HepG2 (cell line): ENCODE data around the gene RPS14. TPM values are rescaled to one million over a fixed set of nuclear protein-coding genes. Genes with fewer than 3 reads are reported as not detected.

Experiments used
- ATF1 ChIP-seq: IDR thresholded peaks from 2 replicates; pipeline ENCODE4 v1.6.1; 2016; ENCODE audit warnings: mild to moderate bottlenecking, control low read depth
- CBX5 ChIP-seq: sonication (generic); formaldehyde crosslinking; IDR thresholded peaks from 2 replicates; pipeline ENCODE4 v1.4.0; 2020; ENCODE audit warnings: missing genetic modification reagents, borderline replicate concordance
- DNMT1 ChIP-seq: sonication (generic); formaldehyde crosslinking; IDR thresholded peaks from 2 replicates; pipeline ENCODE4 v1.5.1; 2020; ENCODE audit warnings: mild to moderate bottlenecking, missing genetic modification reagents
- HDAC2 ChIP-seq: sonication (generic); formaldehyde crosslinking; IDR thresholded peaks from 2 replicates; pipeline ENCODE4 v1.4.0; 2020; ENCODE audit warnings: missing genetic modification reagents
- KDM1A ChIP-seq: IDR thresholded peaks from 2 replicates; pipeline ENCODE4 v1.6.1; 2016; ENCODE audit warnings: missing compliant biosample characterization
- NFE2 ChIP-seq: sonication (generic); formaldehyde crosslinking; IDR thresholded peaks from 2 replicates; pipeline ENCODE4 v1.4.0; 2020; ENCODE audit warnings: missing genetic modification reagents
- NFKB2 ChIP-seq: sonication (generic); formaldehyde crosslinking; IDR thresholded peaks from 2 replicates; pipeline ENCODE4 v1.4.0; 2020; ENCODE audit warnings: missing genetic modification reagents, borderline replicate concordance
- NFYC ChIP-seq: IDR thresholded peaks from 2 replicates; pipeline ENCODE4 v1.6.1; 2016; ENCODE audit warnings: missing genetic modification reagents, missing compliant biosample characterization
- NRL ChIP-seq: sonication (generic); formaldehyde crosslinking; IDR thresholded peaks from 2 replicates; pipeline ENCODE4 v1.5.0; 2020; ENCODE audit warnings: missing genetic modification reagents, mild to moderate bottlenecking, moderate library complexity, borderline replicate concordance
- RBAK ChIP-seq: sonication (generic); formaldehyde crosslinking; IDR thresholded peaks from 2 replicates; pipeline ENCODE4 v1.5.1; 2020; ENCODE audit warnings: mild to moderate bottlenecking, missing genetic modification reagents
- SMAD3 ChIP-seq: sonication (generic); formaldehyde crosslinking; IDR thresholded peaks from 2 replicates; pipeline ENCODE4 v1.4.0; 2020; ENCODE audit warnings: missing genetic modification reagents
- SOX5 ChIP-seq: IDR thresholded peaks from 2 replicates; pipeline ENCODE4 v1.6.1; 2016; ENCODE audit warnings: borderline replicate concordance
- ZKSCAN1 ChIP-seq: fragments of 150-350 bp; IDR thresholded peaks from 2 replicates; pipeline ENCODE4 v1.6.1; 2014; ENCODE audit warnings: low read length
- ZNF136 ChIP-seq: sonication (generic); formaldehyde crosslinking; IDR thresholded peaks from 2 replicates; pipeline ENCODE4 v1.8.1; 2022; ENCODE audit warnings: low read depth, mild to moderate bottlenecking, moderate library complexity, missing genetic modification reagents
- ZNF510 ChIP-seq: sonication (generic); formaldehyde crosslinking; IDR thresholded peaks from 2 replicates; pipeline ENCODE4 v1.4.0; 2020; ENCODE audit warnings: low read depth, mild to moderate bottlenecking, missing genetic modification reagents
- ZNF619 ChIP-seq: sonication (generic); formaldehyde crosslinking; IDR thresholded peaks from 2 replicates; pipeline ENCODE4 v1.4.0; 2020; ENCODE audit warnings: mild to moderate bottlenecking, missing genetic modification reagents
- polyA plus RNA-seq, 8 experiments: library from polyadenylated mRNA; depleted of rRNA in 3 of 8; stranded (reverse) in 7 of 8; unstranded in 1 of 8; fragments of >200 nt; fragmentation: Illumina TruSeq in 4 of 8; extraction: Trizol in 4 of 8; gene quantifications; 2 replicates each; pipeline versions ENCODE4 v1.2.1 to v1.2.3, GENCODE V29; 2011 to 2016; ENCODE audit warnings: low read depth in 4 of 8, missing spikeins in 1 of 8, mixed read lengths in 1 of 8; ENCODE audit not compliant: insufficient read depth in 1 of 8
- total RNA-seq, 5 experiments: library from RNA; depleted of rRNA; stranded (reverse); fragments of >200 nt; fragmentation: Illumina TruSeq; extraction: Trizol; gene quantifications; 2 replicates each; pipeline ENCODE4 v1.2.3, GENCODE V29; 2016; ENCODE audit warnings: low read depth in 1 of 5
- TF ChIP-seq, protein P1 (sequence below): sonication (generic); formaldehyde crosslinking; IDR thresholded peaks from 2 replicates; pipeline ENCODE4 v1.9.0; 2022; ENCODE audit warnings: low read depth, missing genetic modification reagents
- TF ChIP-seq, protein P2 (sequence below): sonication (generic); formaldehyde crosslinking; IDR thresholded peaks from 2 replicates; pipeline ENCODE4 v1.5.1; 2020; ENCODE audit warnings: mild to moderate bottlenecking, missing genetic modification reagents
- TF ChIP-seq, protein P3 (sequence below): sonication (generic); formaldehyde crosslinking; IDR thresholded peaks from 2 replicates; pipeline ENCODE4 v1.4.0; 2020; ENCODE audit warnings: mild to moderate bottlenecking, missing genetic modification reagents
- TF ChIP-seq, protein P4 (sequence below): sonication (generic); formaldehyde crosslinking; IDR thresholded peaks from 2 replicates; pipeline ENCODE4 v1.5.1; 2020; ENCODE audit warnings: mild to moderate bottlenecking, missing genetic modification reagents, moderate library complexity

RPS14 gene
- total and polyA plus RNA-seq, 2 of the 13 experiments (the other 11 are each of a cell fraction or from before 2014, with no cell fraction given) = 2,116 to 3,295 TPM

DNA sequence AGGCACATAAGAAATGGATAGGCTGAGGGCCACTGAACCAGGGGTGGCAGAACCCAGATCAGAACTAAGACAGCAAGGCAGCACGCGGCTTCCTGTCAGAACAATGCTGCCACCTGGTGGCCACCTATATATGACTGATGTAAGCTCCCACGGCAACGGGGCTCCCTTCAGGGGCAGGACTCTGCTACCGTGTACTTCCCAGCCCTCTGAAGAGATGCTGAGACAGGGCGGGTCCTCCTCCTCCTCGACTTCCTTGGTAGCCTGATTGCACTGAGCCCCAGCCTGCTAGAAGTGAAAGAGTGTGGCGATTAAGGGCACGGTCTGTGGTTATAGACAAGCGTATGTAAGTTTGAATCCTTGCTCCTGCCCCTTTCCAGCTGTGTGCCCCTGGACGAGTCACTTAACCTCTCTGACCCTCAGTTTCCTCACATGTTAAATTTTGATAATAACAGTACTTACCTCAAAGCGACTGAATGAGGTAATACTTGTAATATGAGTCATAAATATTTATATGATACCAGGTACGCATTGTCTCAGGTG is 13.3 kb downstream of the RPS14 start (continued):
- TF ChIP-seq, protein P1, sequence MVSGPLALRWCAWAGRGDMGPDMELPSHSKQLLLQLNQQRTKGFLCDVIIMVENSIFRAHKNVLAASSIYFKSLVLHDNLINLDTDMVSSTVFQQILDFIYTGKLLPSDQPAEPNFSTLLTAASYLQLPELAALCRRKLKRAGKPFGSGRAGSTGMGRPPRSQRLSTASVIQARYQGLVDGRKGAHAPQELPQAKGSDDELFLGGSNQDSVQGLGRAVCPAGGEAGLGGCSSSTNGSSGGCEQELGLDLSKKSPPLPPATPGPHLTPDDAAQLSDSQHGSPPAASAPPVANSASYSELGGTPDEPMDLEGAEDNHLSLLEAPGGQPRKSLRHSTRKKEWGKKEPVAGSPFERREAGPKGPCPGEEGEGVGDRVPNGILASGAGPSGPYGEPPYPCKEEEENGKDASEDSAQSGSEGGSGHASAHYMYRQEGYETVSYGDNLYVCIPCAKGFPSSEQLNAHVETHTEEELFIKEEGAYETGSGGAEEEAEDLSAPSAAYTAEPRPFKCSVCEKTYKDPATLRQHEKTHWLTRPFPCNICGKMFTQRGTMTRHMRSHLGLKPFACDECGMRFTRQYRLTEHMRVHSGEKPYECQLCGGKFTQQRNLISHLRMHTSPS (CRISPR knock-in tag) = no peak
- TF ChIP-seq NRL (CRISPR knock-in tag) (no peak), HDAC2 (no peak), SOX5 (CRISPR knock-in tag) (no peak), ZNF510 (CRISPR knock-in tag) (no peak), ZNF136 (CRISPR knock-in tag) (no peak), ATF1 (CRISPR knock-in tag) (no peak), SMAD3 (CRISPR knock-in tag) (peak; percentile 58; the same call in 1 of the 2 replicates), RBAK (no peak), KDM1A (no peak), CBX5 (CRISPR knock-in tag) (no peak), NFE2 (no peak), NFKB2 (CRISPR knock-in tag) (no peak), ZNF619 (CRISPR knock-in tag) (no peak), NFYC (CRISPR knock-in tag) (no peak), ZKSCAN1 (no peak), DNMT1 (CRISPR knock-in tag) (no peak)
- TF ChIP-seq, protein P2, sequence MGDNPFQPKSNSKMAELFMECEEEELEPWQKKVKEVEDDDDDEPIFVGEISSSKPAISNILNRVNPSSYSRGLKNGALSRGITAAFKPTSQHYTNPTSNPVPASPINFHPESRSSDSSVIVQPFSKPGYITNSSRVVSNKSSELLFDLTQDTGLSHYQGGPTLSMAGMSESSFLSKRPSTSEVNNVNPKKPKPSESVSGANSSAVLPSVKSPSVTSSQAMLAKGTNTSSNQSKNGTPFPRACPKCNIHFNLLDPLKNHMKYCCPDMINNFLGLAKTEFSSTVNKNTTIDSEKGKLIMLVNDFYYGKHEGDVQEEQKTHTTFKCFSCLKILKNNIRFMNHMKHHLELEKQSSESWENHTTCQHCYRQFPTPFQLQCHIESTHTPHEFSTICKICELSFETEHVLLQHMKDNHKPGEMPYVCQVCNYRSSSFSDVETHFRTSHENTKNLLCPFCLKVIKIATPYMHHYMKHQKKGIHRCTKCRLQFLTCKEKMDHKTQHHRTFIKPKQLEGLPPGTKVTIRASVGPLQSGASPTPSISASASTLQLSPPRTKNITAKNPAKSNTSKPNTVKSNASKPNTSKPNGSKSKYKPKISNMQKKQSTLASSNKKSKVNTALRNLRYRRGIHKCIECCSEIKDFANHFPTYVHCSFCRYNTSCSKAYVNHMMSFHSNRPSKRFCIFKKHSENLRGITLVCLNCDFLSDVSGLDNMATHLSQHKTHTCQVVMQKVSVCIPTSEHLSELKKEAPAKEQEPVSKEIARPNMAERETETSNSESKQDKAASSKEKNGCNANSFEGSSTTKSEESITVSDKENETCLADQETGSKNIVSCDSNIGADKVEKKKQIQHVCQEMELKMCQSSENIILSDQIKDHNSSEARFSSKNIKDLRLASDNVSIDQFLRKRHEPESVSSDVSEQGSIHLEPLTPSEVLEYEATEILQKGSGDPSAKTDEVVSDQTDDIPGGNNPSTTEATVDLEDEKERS (CRISPR knock-in tag) = no peak
- TF ChIP-seq, protein P3, sequence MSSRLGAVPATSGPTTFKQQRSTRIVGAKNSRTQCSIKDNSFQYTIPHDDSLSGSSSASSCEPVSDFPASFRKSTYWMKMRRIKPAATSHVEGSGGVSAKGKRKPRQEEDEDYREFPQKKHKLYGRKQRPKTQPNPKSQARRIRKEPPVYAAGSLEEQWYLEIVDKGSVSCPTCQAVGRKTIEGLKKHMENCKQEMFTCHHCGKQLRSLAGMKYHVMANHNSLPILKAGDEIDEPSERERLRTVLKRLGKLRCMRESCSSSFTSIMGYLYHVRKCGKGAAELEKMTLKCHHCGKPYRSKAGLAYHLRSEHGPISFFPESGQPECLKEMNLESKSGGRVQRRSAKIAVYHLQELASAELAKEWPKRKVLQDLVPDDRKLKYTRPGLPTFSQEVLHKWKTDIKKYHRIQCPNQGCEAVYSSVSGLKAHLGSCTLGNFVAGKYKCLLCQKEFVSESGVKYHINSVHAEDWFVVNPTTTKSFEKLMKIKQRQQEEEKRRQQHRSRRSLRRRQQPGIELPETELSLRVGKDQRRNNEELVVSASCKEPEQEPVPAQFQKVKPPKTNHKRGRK (CRISPR knock-in tag) = peak; percentile 40; the same call in 1 of the 2 replicates
- TF ChIP-seq, protein P4, sequence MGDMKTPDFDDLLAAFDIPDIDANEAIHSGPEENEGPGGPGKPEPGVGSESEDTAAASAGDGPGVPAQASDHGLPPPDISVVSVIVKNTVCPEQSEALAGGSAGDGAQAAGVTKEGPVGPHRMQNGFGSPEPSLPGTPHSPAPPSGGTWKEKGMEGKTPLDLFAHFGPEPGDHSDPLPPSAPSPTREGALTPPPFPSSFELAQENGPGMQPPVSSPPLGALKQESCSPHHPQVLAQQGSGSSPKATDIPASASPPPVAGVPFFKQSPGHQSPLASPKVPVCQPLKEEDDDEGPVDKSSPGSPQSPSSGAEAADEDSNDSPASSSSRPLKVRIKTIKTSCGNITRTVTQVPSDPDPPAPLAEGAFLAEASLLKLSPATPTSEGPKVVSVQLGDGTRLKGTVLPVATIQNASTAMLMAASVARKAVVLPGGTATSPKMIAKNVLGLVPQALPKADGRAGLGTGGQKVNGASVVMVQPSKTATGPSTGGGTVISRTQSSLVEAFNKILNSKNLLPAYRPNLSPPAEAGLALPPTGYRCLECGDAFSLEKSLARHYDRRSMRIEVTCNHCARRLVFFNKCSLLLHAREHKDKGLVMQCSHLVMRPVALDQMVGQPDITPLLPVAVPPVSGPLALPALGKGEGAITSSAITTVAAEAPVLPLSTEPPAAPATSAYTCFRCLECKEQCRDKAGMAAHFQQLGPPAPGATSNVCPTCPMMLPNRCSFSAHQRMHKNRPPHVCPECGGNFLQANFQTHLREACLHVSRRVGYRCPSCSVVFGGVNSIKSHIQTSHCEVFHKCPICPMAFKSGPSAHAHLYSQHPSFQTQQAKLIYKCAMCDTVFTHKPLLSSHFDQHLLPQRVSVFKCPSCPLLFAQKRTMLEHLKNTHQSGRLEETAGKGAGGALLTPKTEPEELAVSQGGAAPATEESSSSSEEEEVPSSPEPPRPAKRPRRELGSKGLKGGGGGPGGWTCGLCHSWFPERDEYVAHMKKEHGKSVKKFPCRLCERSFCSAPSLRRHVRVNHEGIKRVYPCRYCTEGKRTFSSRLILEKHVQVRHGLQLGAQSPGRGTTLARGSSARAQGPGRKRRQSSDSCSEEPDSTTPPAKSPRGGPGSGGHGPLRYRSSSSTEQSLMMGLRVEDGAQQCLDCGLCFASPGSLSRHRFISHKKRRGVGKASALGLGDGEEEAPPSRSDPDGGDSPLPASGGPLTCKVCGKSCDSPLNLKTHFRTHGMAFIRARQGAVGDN (CRISPR knock-in tag) = peak; percentile 12; the same call in 1 of the 2 replicates
